Type B pancreatic cell (in vitro differentiated cells): ENCODE results near the gene TSC1. TPM values are rescaled to one million over a fixed set of nuclear protein-coding genes. Genes with fewer than 3 reads are reported as not detected.

Experiments used
- DNase-seq: peaks from one replicate; pipeline ENCODE4 v3.0.0; 2021; ENCODE audit warnings: mixed read lengths; ENCODE audit not compliant: unreplicated experiment; ENCODE audit errors: extremely low spot score
- H3K27ac Mint-ChIP-seq: 2 replicates; pipeline ENCODE4 v1.8.0; 2021; ENCODE audit warnings: mild to moderate bottlenecking, mixed read lengths
- H3K27me3 Mint-ChIP-seq: 2 replicates; pipeline ENCODE4 v1.8.0; 2021; ENCODE audit warnings: mixed read lengths
- H3K36me3 Mint-ChIP-seq: 2 replicates; pipeline ENCODE4 v1.8.0; 2021; ENCODE audit warnings: mixed read lengths
- H3K4me1 Mint-ChIP-seq: one replicate; pipeline ENCODE4 v1.8.0; 2021; ENCODE audit warnings: mixed read lengths; ENCODE audit not compliant: unreplicated experiment
- H3K4me3 Mint-ChIP-seq: 2 replicates; pipeline ENCODE4 v1.8.0; 2021; ENCODE audit warnings: mild to moderate bottlenecking, mixed read lengths
- H3K9me3 Mint-ChIP-seq: 2 replicates; pipeline ENCODE4 v1.8.0; 2021; ENCODE audit warnings: mixed read lengths
- total RNA-seq: library from RNA; stranded (reverse); gene quantifications from 2 replicates; pipeline ENCODE4 v1.2.1, GENCODE V29; 2021; ENCODE audit warnings: low replicate concordance
- TF ChIP-seq, protein P1 (sequence below): fragments of 200-600 bp; sonication (generic); conservative IDR thresholded peaks from 2 replicates; pipeline ENCODE4 v1.5.0; 2021; ENCODE audit warnings: antibody characterized with exemption, mild to moderate bottlenecking

Gene TSC1
- total RNA-seq, 1 donor from 2014 or later: 58.9 TPM

DNA sequence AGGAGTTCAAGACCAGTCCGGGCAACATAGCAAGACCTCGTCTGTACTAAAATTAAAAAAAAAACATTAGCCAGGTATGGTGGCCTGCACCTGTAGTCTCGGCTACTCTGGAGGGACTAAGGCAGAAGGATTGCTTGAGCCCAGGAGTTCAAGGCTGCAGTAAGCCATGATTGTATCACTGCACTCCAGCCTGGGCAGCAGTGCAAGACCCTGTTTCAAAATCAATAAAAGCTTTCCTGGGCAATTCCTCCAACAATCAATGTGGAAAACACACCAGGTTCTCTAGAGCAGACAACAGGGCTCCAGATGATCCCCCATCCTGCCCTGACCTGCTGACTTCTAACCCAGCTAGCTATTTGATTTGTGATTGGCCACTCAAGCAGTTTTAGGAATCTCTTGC lies 67.6 kb downstream of the TSC1 start:
- Mint-ChIP-seq H3K9me3 (no peaks in the 10 kb centered on the region), H3K4me3 (peak overlapping the region; percentile 84), H3K27ac (no peak overlapping the region), H3K36me3 (no peaks in the 10 kb centered on the region), H3K4me1 (peaks cover 10% of the 10 kb centered on the region), H3K27me3 (no peaks in the 10 kb centered on the region)
- no peak for DNase-seq
- TF ChIP-seq, protein P1, sequence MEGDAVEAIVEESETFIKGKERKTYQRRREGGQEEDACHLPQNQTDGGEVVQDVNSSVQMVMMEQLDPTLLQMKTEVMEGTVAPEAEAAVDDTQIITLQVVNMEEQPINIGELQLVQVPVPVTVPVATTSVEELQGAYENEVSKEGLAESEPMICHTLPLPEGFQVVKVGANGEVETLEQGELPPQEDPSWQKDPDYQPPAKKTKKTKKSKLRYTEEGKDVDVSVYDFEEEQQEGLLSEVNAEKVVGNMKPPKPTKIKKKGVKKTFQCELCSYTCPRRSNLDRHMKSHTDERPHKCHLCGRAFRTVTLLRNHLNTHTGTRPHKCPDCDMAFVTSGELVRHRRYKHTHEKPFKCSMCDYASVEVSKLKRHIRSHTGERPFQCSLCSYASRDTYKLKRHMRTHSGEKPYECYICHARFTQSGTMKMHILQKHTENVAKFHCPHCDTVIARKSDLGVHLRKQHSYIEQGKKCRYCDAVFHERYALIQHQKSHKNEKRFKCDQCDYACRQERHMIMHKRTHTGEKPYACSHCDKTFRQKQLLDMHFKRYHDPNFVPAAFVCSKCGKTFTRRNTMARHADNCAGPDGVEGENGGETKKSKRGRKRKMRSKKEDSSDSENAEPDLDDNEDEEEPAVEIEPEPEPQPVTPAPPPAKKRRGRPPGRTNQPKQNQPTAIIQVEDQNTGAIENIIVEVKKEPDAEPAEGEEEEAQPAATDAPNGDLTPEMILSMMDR: no peak

DNA sequence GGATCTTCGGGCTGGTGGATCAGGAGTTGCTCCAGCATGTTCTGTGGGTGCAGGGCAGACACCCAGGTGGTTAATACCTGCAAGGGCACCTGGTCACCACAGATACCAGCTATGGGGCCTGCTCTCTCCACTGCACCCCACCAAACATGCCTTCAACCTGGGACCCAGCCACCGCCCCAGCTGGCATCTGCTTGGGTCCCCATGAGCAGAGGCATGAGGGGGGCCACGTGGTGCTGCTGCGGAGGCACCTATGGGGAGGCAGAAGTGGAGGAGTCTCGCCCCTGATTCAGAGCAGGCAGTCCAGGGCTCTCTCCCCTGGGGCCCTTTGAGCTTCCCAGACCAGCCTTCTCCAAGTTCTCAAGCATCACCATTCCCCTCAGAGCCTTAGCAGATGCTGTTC lies 69.3 kb downstream of the TSC1 start:
- Mint-ChIP-seq H3K27me3 (no peaks in the 10 kb centered on the region), H3K4me3 (peak overlapping the region; percentile 16), H3K4me1 (peaks cover 8% of the 10 kb centered on the region), H3K27ac (no peak overlapping the region), H3K9me3 (no peaks in the 10 kb centered on the region), H3K36me3 (no peaks in the 10 kb centered on the region)
- DNase-seq: no peak
- TF ChIP-seq, protein P1: no peak

DNA sequence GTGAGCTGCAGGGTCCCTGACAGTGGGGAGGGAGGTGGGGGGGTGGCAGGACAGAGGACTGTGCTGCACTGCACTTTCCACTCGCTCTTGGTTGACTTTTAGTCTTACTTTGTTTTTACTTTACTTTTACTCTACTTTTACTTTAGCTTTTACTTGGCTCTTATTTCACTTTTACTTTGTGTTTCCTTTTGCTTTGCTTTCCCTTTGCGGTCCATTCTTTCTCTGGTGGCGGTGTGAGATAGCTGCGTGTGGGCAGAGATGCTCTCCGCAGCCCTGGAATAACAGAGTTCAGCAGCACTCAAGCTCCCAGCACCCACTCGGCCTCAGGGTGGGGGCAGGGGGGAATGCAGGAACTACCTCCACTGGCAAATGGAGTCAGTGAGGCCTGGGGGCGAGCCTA lies 71.0 kb downstream of the TSC1 start:
- no peak overlapping the region for H3K4me3 Mint-ChIP-seq
- TF ChIP-seq, protein P1: no peak
- H3K27ac Mint-ChIP-seq: peak overlapping the region; percentile 57

DNA sequence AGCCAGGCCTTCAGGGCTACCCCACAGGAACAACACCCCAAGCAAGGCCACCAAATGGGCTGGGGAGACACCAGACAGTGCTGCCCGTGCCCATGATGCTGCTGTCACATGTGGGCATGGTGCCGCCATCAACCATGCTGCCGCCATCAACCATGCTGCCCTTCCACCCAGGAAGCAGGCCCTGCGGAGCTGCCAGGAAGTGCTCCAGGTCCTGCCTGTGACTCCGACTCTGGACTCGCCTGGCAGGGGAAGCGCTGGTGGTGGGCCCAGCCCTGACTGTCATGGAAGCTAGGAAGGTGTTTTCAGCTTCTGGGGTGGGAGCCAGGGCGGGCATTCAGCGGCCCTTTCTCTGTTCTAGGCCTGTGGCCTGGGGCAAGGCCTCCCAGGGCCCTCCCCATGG lies 75.2 kb downstream of the TSC1 start:
- Mint-ChIP-seq H3K27ac (no peak overlapping the region), H3K4me1 (no peaks in the 10 kb centered on the region), H3K9me3 (no peaks in the 10 kb centered on the region), H3K27me3 (no peaks in the 10 kb centered on the region), H3K36me3 (no peaks in the 10 kb centered on the region), H3K4me3 (no peak overlapping the region)
- no peak for DNase-seq
- TF ChIP-seq, protein P1: no peak

More for the DNA sequence above, 71.0 kb downstream of the TSC1 start:
- Mint-ChIP-seq H3K9me3 (no peaks in the 10 kb centered on the region), H3K4me1 (no peaks in the 10 kb centered on the region), H3K27me3 (no peaks in the 10 kb centered on the region), H3K36me3 (no peaks in the 10 kb centered on the region)
- DNase-seq: no peak

DNA sequence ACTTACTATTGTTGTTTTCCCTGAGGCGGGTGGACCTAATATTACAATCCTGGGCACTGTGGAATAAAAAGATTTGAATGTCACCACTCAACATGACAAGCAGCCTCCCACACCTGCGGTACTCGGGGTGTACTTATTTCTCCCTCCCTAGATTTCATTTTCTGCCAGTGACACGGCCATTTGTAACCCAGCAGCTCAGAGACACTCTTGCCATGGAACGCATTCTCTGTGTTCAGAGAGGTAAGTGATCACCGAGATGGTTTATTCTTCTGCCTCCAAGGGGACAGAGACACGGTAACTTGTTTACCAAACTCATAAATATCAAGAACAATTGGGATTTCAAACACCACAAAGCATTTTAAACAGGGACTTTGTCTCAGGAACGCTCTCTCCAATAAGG lies 77.5 kb downstream of the TSC1 start:
- no peaks in the 10 kb centered on the region for H3K27me3 Mint-ChIP-seq
- H3K27ac Mint-ChIP-seq: no peak overlapping the region
- H3K36me3 Mint-ChIP-seq: no peaks in the 10 kb centered on the region
- TF ChIP-seq, protein P1: no peak
- no peak overlapping the region for H3K4me3 Mint-ChIP-seq
- DNase-seq: no peak
- H3K9me3 Mint-ChIP-seq: no peaks in the 10 kb centered on the region
- H3K4me1 Mint-ChIP-seq: peaks cover 6% of the 10 kb centered on the region

DNA sequence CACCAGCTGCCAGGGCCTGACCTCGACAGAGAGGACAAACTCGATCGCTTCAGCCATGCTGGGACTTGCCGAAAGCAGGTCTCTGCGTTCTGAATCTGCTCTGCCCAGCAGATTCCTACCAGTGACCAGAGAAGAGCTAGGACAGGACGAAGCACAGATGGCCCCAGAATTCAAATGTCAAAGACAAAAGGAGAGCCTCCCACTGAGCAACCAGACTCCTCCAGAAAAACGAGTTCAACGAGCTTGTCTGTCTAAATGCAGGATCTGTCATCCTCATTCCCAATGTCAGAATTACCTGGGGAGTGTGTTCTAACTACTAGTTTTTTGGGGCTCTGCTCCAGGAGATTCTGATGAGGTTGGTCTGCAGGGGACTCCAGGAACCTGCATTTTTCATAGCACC lies 79.7 kb downstream of the TSC1 start:
- Mint-ChIP-seq H3K4me3 (no peak overlapping the region), H3K9me3 (no peaks in the 10 kb centered on the region), H3K4me1 (peaks cover 10% of the 10 kb centered on the region), H3K27ac (peak overlapping the region; percentile 72), H3K27me3 (no peaks in the 10 kb centered on the region), H3K36me3 (no peaks in the 10 kb centered on the region)
- TF ChIP-seq, protein P1: no peak
- DNase-seq: no peak
